ENCODE data around the gene ZSCAN22. TPM values are rescaled to one million over a fixed set of nuclear protein-coding genes. Genes with fewer than 3 reads are reported as not detected.
A peak's percentile ranks its signal among the peaks of the same experiment; 100 is the strongest.
"Not testable (repeated sequence)": the region's sequence is repeated elsewhere in the genome, so short reads cannot be mapped to it uniquely, and the experiment has no call there.

Gene ZSCAN22
- total RNA-seq, 1 experiment from 2014 or later = 4.0 TPM

- CTCF ChIA-PET = no interaction called here
- no peak overlapping the region for H3K9ac ChIP-seq (ENCODE audit: low read length)
- intact Hi-C loops (cut with micrococcal nuclease) = no loop called here
- no peak overlapping the region for H3K4me3 ChIP-seq (ENCODE audit: low read length)
- TF ChIP-seq EZH2 (IDR thresholded peaks at IDR 0.05; ENCODE audit: low read length, unreplicated experiment) (no peak), CTCF (conservative IDR thresholded peaks at IDR 0.05; ENCODE audit: low read depth, low read length) (no peak), EZH2phosphoT487 (IDR thresholded peaks at IDR 0.05; ENCODE audit: borderline replicate concordance, low read length) (no peak)
- H2AFZ ChIP-seq (ENCODE audit: low read length) = no peak overlapping the region
- H3K79me2 ChIP-seq (ENCODE audit: low read length) = no peaks in the 10 kb centered on the region
- H4K20me1 ChIP-seq (ENCODE audit: low read length) = no peaks in the 10 kb centered on the region
- H3K36me3 ChIP-seq (ENCODE audit: low read depth, low read length) = no peaks in the 10 kb centered on the region
- no peaks in the 10 kb centered on the region for H3F3A ChIP-seq (ENCODE audit: low read length, unreplicated experiment)
- H3K27me3 ChIP-seq (ENCODE audit: low read length) = no peaks in the 10 kb centered on the region
- no peaks in the 10 kb centered on the region for H3K9me2 ChIP-seq (replicated peaks; ENCODE audit: low read length)
- H3K4me1 ChIP-seq (ENCODE audit: insufficient read depth, low read length) = no peaks in the 10 kb centered on the region
- POLR2A ChIA-PET (ENCODE audit: unreplicated experiment) = no interaction called here
- no peak for DNase-seq
- no TSS peak for BruUV-seq (replicated peaks)
- ATAC-seq = no peak
- H3K27ac ChIP-seq (ENCODE audit: low read length) = no peak overlapping the region
- no peak overlapping the region for H3K4me2 ChIP-seq (ENCODE audit: low read length)
- no peaks in the 10 kb centered on the region for H3K9me3 ChIP-seq (ENCODE audit: low read length)
These were observed 47.4 kb downstream of the ZSCAN22 start for GRCh38 chr19:58374200-58374599.

GRCh38 chr19:58376724-58377123 lies 49.9 kb downstream of the ZSCAN22 start:
- DNase-seq; H3K9ac ChIP-seq (ENCODE audit: low read length); H3K4me1 ChIP-seq (ENCODE audit: insufficient read depth, low read length); CTCF ChIA-PET; BruUV-seq (replicated peaks); H3K36me3 ChIP-seq (ENCODE audit: low read depth, low read length); H3K9me3 ChIP-seq (ENCODE audit: low read length); H3K4me2 ChIP-seq (ENCODE audit: low read length); H3K79me2 ChIP-seq (ENCODE audit: low read length); H3K9me2 ChIP-seq (replicated peaks; ENCODE audit: low read length); H2AFZ ChIP-seq (ENCODE audit: low read length); H3K27me3 ChIP-seq (ENCODE audit: low read length); H3F3A ChIP-seq (ENCODE audit: low read length, unreplicated experiment); POLR2A ChIA-PET (ENCODE audit: unreplicated experiment); H3K27ac ChIP-seq (ENCODE audit: low read length); intact Hi-C loops (cut with micrococcal nuclease); H3K4me3 ChIP-seq (ENCODE audit: low read length); H4K20me1 ChIP-seq (ENCODE audit: low read length); ATAC-seq: not testable (repeated sequence)

GRCh38 chr19:58379246-58379645 lies 52.5 kb downstream of the ZSCAN22 start:
- Histone ChIP-seq H4K20me1 (ENCODE audit: low read length) (no peaks in the 10 kb centered on the region), H2AFZ (ENCODE audit: low read length) (no peak overlapping the region), H3K9me3 (ENCODE audit: low read length) (no peaks in the 10 kb centered on the region), H3K27ac (ENCODE audit: low read length) (no peak overlapping the region), H3K9ac (ENCODE audit: low read length) (no peak overlapping the region), H3K27me3 (ENCODE audit: low read length) (no peaks in the 10 kb centered on the region), H3K4me3 (ENCODE audit: low read length) (no peak overlapping the region; the same call in 1 of the 2 replicates), H3K9me2 (replicated peaks; ENCODE audit: low read length) (no peaks in the 10 kb centered on the region), H3K4me1 (ENCODE audit: insufficient read depth, low read length) (peaks cover 15% of the 10 kb centered on the region), H3K79me2 (ENCODE audit: low read length) (peaks cover 13% of the 10 kb centered on the region), H3K36me3 (ENCODE audit: low read depth, low read length) (no peaks in the 10 kb centered on the region), H3K4me2 (ENCODE audit: low read length) (peak overlapping the region; percentile 92), H3F3A (ENCODE audit: low read length, unreplicated experiment) (no peaks in the 10 kb centered on the region)
- ATAC-seq (no peak), DNase-seq (no peak)
- ChIA-PET CTCF (no interaction called here), POLR2A (ENCODE audit: unreplicated experiment) (no interaction called here)
- intact Hi-C loops (cut with micrococcal nuclease) = no loop called here
- TF ChIP-seq EZH2 (IDR thresholded peaks at IDR 0.05; ENCODE audit: low read length, unreplicated experiment) = no peak
- TF ChIP-seq EZH2phosphoT487 (IDR thresholded peaks at IDR 0.05; ENCODE audit: borderline replicate concordance, low read length) = no peak
- TF ChIP-seq CTCF (conservative IDR thresholded peaks at IDR 0.05; ENCODE audit: low read depth, low read length) = no peak
- no TSS peak for BruUV-seq (replicated peaks)

All from PC-3 (cell line).